GM23338 (cell line): ENCODE measurements around the gene UNC93A. TPM values are rescaled to one million over a fixed set of nuclear protein-coding genes. Genes with fewer than 3 reads are reported as not detected.

Experiments used
- ATAC-seq: fragments of 200-7000 bp; cut with Tn5 transposase; 3 replicates; pipeline ENCODE4 v1.9.1; 2020
- DNase-seq: peaks from one replicate; pipeline ENCODE4 v3.0.0-alpha.2; 2015; ENCODE audit warnings: low spot score
- H2AFZ ChIP-seq: fragments of 200-600 bp; sonication (generic); 2 replicates; pipeline ENCODE4 v1.8.0; 2016; ENCODE audit warnings: antibody characterized with exemption, mild to moderate bottlenecking, moderate library complexity
- H3F3A ChIP-seq: fragments of 200-600 bp; sonication (generic); replicated peaks from 2 replicates; pipeline ENCODE4 v1.8.0; 2017; ENCODE audit warnings: antibody characterized with exemption, mixed run types, low read depth
- H3K27ac ChIP-seq: fragments of 200-600 bp; sonication (generic); 2 replicates; pipeline ENCODE4 v1.6.1; 2016; ENCODE audit warnings: low read depth
- H3K27me3 ChIP-seq: fragments of 200-600 bp; sonication (generic); 2 replicates; pipeline ENCODE4 v1.8.0; 2016; ENCODE audit warnings: mild to moderate bottlenecking, mixed run types, moderate library complexity; ENCODE audit not compliant: insufficient read depth
- H3K36me3 ChIP-seq: fragments of 200-600 bp; sonication (generic); 2 replicates; pipeline ENCODE4 v1.8.0; 2016; ENCODE audit warnings: mild to moderate bottlenecking; ENCODE audit not compliant: insufficient read depth
- H3K4me1 ChIP-seq: fragments of 200-600 bp; sonication (generic); 2 replicates; pipeline ENCODE4 v1.8.0; 2016; ENCODE audit warnings: mild to moderate bottlenecking, moderate library complexity; ENCODE audit not compliant: insufficient read depth
- H3K4me2 ChIP-seq: fragments of 200-600 bp; sonication (generic); 2 replicates; pipeline ENCODE4 v1.7.1; 2017; ENCODE audit warnings: mixed run types
- H3K4me3 ChIP-seq: fragments of 200-600 bp; sonication (generic); 2 replicates; pipeline ENCODE4 v1.6.1; 2016; ENCODE audit warnings: mixed run types
- H3K79me2 ChIP-seq: fragments of 200-600 bp; sonication (generic); replicated peaks from 2 replicates; pipeline ENCODE4 v1.8.0; 2017; ENCODE audit warnings: mild to moderate bottlenecking; ENCODE audit not compliant: insufficient read depth
- H3K9me2 ChIP-seq: fragments of 200-600 bp; sonication (generic); 2 replicates; pipeline ENCODE4 v1.8.0; 2017; ENCODE audit not compliant: insufficient read depth
- H4K20me1 ChIP-seq: fragments of 200-600 bp; sonication (generic); replicated peaks from 2 replicates; pipeline ENCODE4 v1.8.0; 2017; ENCODE audit warnings: mild to moderate bottlenecking; ENCODE audit not compliant: insufficient read depth
- H3K27ac Mint-ChIP-seq: 2 replicates; pipeline ENCODE4 v1.8.0; 2020; ENCODE audit warnings: inconsistent platforms, mild to moderate bottlenecking, moderate library complexity, mixed read lengths
- H3K27me3 Mint-ChIP-seq: 3 replicates; pipeline ENCODE4 v1.8.0; 2022; ENCODE audit warnings: low read depth, mild to moderate bottlenecking, moderate library complexity, mixed read lengths, inconsistent platforms; ENCODE audit not compliant: insufficient read depth, poor library complexity
- H3K36me3 Mint-ChIP-seq: 3 replicates; pipeline ENCODE4 v1.8.0; 2021; ENCODE audit warnings: low read depth, mild to moderate bottlenecking, inconsistent platforms, moderate library complexity, mixed read lengths
- H3K4me1 Mint-ChIP-seq: 3 replicates; pipeline ENCODE4 v1.8.0; 2020; ENCODE audit warnings: mild to moderate bottlenecking, inconsistent platforms, mixed read lengths
- H3K4me3 Mint-ChIP-seq: 3 replicates; pipeline ENCODE4 v1.8.0; 2021; ENCODE audit warnings: moderate library complexity, mild to moderate bottlenecking, inconsistent platforms, mixed read lengths
- H3K9me3 Mint-ChIP-seq: 3 replicates; pipeline ENCODE4 v1.8.0; 2020; ENCODE audit warnings: moderate library complexity, mild to moderate bottlenecking, inconsistent platforms, mixed read lengths
- CREB1 ChIP-seq: fragments of 250-450 bp; sonication (Bioruptor Pico); IDR thresholded peaks from 2 replicates; pipeline ENCODE4 v1.5.0; 2020; ENCODE audit warnings: low read depth, mild to moderate bottlenecking, moderate library complexity
- EZH2phosphoT487 ChIP-seq: fragments of 200-600 bp; sonication (generic); IDR thresholded peaks from one replicate; pipeline ENCODE4 v1.8.1; 2018; ENCODE audit warnings: antibody characterized with exemption; ENCODE audit not compliant: unreplicated experiment
- JUNB ChIP-seq: IDR thresholded peaks from one replicate; pipeline ENCODE4 v1.6.1; 2016; ENCODE audit warnings: antibody characterized with exemption; ENCODE audit not compliant: unreplicated experiment
- NANOG ChIP-seq: IDR thresholded peaks from 2 replicates; pipeline ENCODE4 v1.6.1; 2016; ENCODE audit warnings: antibody characterized with exemption, borderline replicate concordance
- STAT1 ChIP-seq: IDR thresholded peaks from one replicate; pipeline ENCODE4 v1.6.1; 2016; ENCODE audit warnings: antibody characterized with exemption; ENCODE audit not compliant: unreplicated experiment
- ZNF114 ChIP-seq: fragments of 250-450 bp; sonication (Bioruptor Pico); IDR thresholded peaks from 2 replicates; pipeline ENCODE4 v1.5.0; 2020; ENCODE audit warnings: mild to moderate bottlenecking, moderate library complexity
- polyA plus RNA-seq: library from polyadenylated mRNA; unstranded; fragments of >200 nt; fragmentation: Nextera tagmentation; extraction: Ambion mirVana; gene quantifications from 2 replicates; pipeline ENCODE4 v1.2.1, GENCODE V29; 2016
- total RNA-seq: library from RNA; depleted of rRNA; stranded (reverse); fragments of >200 nt; shearing (Covaris generic); gene quantifications from 2 replicates; pipeline ENCODE4 v1.2.3, GENCODE V29; 2014
- TF ChIP-seq, protein P1 (sequence below): fragments of 250-450 bp; sonication (Bioruptor Pico); IDR thresholded peaks from 2 replicates; pipeline ENCODE4 v1.5.0; 2020; ENCODE audit warnings: mild to moderate bottlenecking, moderate library complexity
- TF ChIP-seq, protein P2 (sequence below), 2 experiments: fragments of 200-600 bp in 1 of 2; sonication (generic) in 1 of 2; conservative IDR thresholded peaks; 2 replicates each; pipeline versions ENCODE4 v1.5.1 to v1.6.1; 2016 to 2017; ENCODE audit warnings: antibody characterized with exemption in 2 of 2, low read depth in 2 of 2, mild to moderate bottlenecking in 2 of 2, moderate library complexity in 1 of 2
- TF ChIP-seq, protein P3 (sequence below): IDR thresholded peaks from 2 replicates; pipeline ENCODE4 v1.6.1; 2016; ENCODE audit warnings: antibody characterized with exemption

Gene UNC93A
- total and polyA plus RNA-seq, 2 experiments from 2014 or later: 0.18 to 0.28 TPM

GRCh38 chr6:167291623-167292300 is 647 bp downstream of the UNC93A start (continued):
- TF ChIP-seq JUNB (no peak), STAT1 (no peak), NANOG (no peak)
- TF ChIP-seq, protein P1, sequence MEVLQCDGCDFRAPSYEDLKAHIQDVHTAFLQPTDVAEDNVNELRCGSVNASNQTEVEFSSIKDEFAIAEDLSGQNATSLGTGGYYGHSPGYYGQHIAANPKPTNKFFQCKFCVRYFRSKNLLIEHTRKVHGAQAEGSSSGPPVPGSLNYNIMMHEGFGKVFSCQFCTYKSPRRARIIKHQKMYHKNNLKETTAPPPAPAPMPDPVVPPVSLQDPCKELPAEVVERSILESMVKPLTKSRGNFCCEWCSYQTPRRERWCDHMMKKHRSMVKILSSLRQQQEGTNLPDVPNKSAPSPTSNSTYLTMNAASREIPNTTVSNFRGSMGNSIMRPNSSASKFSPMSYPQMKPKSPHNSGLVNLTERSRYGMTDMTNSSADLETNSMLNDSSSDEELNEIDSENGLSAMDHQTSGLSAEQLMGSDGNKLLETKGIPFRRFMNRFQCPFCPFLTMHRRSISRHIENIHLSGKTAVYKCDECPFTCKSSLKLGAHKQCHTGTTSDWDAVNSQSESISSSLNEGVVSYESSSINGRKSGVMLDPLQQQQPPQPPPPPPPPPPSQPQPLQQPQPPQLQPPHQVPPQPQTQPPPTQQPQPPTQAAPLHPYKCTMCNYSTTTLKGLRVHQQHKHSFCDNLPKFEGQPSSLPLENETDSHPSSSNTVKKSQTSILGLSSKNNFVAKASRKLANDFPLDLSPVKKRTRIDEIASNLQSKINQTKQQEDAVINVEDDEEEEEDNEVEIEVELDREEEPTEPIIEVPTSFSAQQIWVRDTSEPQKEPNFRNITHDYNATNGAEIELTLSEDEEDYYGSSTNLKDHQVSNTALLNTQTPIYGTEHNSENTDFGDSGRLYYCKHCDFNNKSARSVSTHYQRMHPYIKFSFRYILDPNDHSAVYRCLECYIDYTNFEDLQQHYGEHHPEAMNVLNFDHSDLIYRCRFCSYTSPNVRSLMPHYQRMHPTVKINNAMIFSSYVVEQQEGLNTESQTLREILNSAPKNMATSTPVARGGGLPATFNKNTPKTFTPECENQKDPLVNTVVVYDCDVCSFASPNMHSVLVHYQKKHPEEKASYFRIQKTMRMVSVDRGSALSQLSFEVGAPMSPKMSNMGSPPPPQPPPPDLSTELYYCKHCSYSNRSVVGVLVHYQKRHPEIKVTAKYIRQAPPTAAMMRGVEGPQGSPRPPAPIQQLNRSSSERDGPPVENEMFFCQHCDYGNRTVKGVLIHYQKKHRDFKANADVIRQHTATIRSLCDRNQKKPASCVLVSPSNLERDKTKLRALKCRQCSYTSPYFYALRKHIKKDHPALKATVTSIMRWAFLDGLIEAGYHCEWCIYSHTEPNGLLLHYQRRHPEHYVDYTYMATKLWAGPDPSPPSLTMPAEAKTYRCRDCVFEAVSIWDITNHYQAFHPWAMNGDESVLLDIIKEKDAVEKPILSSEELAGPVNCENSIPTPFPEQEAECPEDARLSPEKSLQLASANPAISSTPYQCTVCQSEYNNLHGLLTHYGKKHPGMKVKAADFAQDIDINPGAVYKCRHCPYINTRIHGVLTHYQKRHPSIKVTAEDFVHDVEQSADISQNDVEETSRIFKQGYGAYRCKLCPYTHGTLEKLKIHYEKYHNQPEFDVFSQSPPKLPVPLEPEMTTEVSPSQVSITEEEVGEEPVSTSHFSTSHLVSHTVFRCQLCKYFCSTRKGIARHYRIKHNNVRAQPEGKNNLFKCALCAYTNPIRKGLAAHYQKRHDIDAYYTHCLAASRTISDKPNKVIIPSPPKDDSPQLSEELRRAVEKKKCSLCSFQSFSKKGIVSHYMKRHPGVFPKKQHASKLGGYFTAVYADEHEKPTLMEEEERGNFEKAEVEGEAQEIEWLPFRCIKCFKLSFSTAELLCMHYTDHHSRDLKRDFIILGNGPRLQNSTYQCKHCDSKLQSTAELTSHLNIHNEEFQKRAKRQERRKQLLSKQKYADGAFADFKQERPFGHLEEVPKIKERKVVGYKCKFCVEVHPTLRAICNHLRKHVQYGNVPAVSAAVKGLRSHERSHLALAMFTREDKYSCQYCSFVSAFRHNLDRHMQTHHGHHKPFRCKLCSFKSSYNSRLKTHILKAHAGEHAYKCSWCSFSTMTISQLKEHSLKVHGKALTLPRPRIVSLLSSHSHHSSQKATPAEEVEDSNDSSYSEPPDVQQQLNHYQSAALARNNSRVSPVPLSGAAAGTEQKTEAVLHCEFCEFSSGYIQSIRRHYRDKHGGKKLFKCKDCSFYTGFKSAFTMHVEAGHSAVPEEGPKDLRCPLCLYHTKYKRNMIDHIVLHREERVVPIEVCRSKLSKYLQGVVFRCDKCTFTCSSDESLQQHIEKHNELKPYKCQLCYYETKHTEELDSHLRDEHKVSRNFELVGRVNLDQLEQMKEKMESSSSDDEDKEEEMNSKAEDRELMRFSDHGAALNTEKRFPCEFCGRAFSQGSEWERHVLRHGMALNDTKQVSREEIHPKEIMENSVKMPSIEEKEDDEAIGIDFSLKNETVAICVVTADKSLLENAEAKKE (CRISPR knock-in tag): no peak

GRCh38 chr6:167292301-167293087 is 1.4 kb downstream of the UNC93A start:
- H3K9me2 ChIP-seq: peaks cover 3% of the 10 kb centered on the region; the same call in 1 of the 2 replicates
- no peaks in the 10 kb centered on the region for H3F3A ChIP-seq
- H3K27ac ChIP-seq: no peak overlapping the region
- no peak overlapping the region for H3K27ac Mint-ChIP-seq
- H3K36me3 ChIP-seq: no peaks in the 10 kb centered on the region
- H4K20me1 ChIP-seq: no peaks in the 10 kb centered on the region
- H3K4me2 ChIP-seq: no peak overlapping the region
- DNase-seq (no peak), ATAC-seq (no peak)
- peaks cover 5% of the 10 kb centered on the region; the same call in 1 of the 2 replicates for H3K4me1 ChIP-seq
- H3K4me3 ChIP-seq: no peak overlapping the region
- peaks cover 21% of the 10 kb centered on the region for H3K4me1 Mint-ChIP-seq
- H3K4me3 Mint-ChIP-seq: no peak overlapping the region
- H3K27me3 Mint-ChIP-seq: peaks cover 6% of the 10 kb centered on the region
- H2AFZ ChIP-seq: no peak overlapping the region
- H3K27me3 ChIP-seq: no peaks in the 10 kb centered on the region
- peaks cover 2% of the 10 kb centered on the region; the same call in 1 of the 3 replicates for H3K9me3 Mint-ChIP-seq
- H3K36me3 Mint-ChIP-seq: no peaks in the 10 kb centered on the region
- H3K79me2 ChIP-seq: no peaks in the 10 kb centered on the region
- TF ChIP-seq, protein P2, sequence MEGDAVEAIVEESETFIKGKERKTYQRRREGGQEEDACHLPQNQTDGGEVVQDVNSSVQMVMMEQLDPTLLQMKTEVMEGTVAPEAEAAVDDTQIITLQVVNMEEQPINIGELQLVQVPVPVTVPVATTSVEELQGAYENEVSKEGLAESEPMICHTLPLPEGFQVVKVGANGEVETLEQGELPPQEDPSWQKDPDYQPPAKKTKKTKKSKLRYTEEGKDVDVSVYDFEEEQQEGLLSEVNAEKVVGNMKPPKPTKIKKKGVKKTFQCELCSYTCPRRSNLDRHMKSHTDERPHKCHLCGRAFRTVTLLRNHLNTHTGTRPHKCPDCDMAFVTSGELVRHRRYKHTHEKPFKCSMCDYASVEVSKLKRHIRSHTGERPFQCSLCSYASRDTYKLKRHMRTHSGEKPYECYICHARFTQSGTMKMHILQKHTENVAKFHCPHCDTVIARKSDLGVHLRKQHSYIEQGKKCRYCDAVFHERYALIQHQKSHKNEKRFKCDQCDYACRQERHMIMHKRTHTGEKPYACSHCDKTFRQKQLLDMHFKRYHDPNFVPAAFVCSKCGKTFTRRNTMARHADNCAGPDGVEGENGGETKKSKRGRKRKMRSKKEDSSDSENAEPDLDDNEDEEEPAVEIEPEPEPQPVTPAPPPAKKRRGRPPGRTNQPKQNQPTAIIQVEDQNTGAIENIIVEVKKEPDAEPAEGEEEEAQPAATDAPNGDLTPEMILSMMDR (conservative IDR thresholded peaks at IDR 0.05; ENCODE audit: low read depth in 2 of 2): no peak
- TF ChIP-seq JUNB: no peak
- TF ChIP-seq EZH2phosphoT487: no peak
- TF ChIP-seq CREB1 (CRISPR knock-in tag): no peak
- no peak for TF ChIP-seq STAT1
- no peak for TF ChIP-seq NANOG
- no peak for TF ChIP-seq ZNF114 (CRISPR knock-in tag)
- TF ChIP-seq, protein P3, sequence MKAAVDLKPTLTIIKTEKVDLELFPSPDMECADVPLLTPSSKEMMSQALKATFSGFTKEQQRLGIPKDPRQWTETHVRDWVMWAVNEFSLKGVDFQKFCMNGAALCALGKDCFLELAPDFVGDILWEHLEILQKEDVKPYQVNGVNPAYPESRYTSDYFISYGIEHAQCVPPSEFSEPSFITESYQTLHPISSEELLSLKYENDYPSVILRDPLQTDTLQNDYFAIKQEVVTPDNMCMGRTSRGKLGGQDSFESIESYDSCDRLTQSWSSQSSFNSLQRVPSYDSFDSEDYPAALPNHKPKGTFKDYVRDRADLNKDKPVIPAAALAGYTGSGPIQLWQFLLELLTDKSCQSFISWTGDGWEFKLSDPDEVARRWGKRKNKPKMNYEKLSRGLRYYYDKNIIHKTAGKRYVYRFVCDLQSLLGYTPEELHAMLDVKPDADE: no peak
